HEK293 (cell line): ENCODE measurements around the gene RSRC1.

ENCODE experiments used
- ATF2 ChIP-seq: fragments of 450-650 bp; formaldehyde crosslinking; IDR thresholded peaks from 2 replicates; pipeline ENCODE4 v1.5.1; 2016; ENCODE audit warnings: missing biosample characterization, missing genetic modification characterization, low read depth
- CTCF ChIP-seq: fragments of 450-650 bp; formaldehyde crosslinking; IDR thresholded peaks from 2 replicates; pipeline ENCODE4 v1.5.1; 2016; ENCODE audit warnings: missing biosample characterization, missing genetic modification characterization
- MZF1 ChIP-seq: fragments of 450-650 bp; formaldehyde crosslinking; IDR thresholded peaks from 2 replicates; pipeline ENCODE4 v1.5.1; 2017; ENCODE audit warnings: missing biosample characterization, missing genetic modification characterization, borderline replicate concordance
- OSR2 ChIP-seq: fragments of 450-650 bp; formaldehyde crosslinking; IDR thresholded peaks from 2 replicates; pipeline ENCODE4 v1.5.1; 2016; ENCODE audit warnings: missing biosample characterization, missing genetic modification characterization
- PRDM1 ChIP-seq: fragments of 450-650 bp; formaldehyde crosslinking; IDR thresholded peaks from 2 replicates; pipeline ENCODE4; 2016; ENCODE audit warnings: missing biosample characterization, missing genetic modification characterization
- YY2 ChIP-seq: fragments of 450-650 bp; formaldehyde crosslinking; IDR thresholded peaks from 2 replicates; pipeline ENCODE4 v1.5.1; 2016; ENCODE audit warnings: missing biosample characterization, missing genetic modification characterization
- ZBTB26 ChIP-seq: fragments of 450-650 bp; formaldehyde crosslinking; optimal IDR thresholded peaks from 2 replicates; pipeline ENCODE3; 2016; ENCODE audit warnings: missing biosample characterization, mild to moderate bottlenecking, missing genetic modification characterization

- TF ChIP-seq CTCF (tag by site-specific recombination) (no peak), OSR2 (tag by site-specific recombination) (no peak), ZBTB26 (tag by site-specific recombination) (no peak), PRDM1 (tag by site-specific recombination) (no peak), YY2 (tag by site-specific recombination) (no peak), ATF2 (tag by site-specific recombination) (no peak), MZF1 (tag by site-specific recombination) (no peak)
Observed at GRCh38 chr3:158107605-158108444, 2.1 kb upstream of the RSRC1 start.
